ENCODE data around the gene AP3B1.
A peak's percentile ranks its signal among the peaks of the same experiment; 100 is the strongest.

DNA sequence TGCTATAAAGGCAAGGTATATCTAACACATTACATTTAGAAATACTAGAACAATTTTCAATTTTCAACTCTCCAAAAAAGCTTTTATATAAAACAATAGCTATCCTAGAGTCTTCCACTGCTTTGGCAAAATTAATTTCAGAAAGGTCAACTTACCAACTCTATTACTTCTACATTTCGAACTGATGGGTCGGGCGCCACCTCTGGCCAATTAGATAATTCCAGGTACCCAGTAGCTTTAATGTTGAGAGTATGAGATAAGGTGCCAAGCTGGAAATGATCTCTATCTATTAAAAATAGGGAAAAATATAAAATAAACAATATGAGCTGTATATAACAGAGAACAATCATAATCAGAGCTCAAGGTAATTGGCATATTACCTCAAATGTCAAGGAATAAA, 166.6 kb downstream of the AP3B1 start:
- TF ChIP-seq, protein P1, sequence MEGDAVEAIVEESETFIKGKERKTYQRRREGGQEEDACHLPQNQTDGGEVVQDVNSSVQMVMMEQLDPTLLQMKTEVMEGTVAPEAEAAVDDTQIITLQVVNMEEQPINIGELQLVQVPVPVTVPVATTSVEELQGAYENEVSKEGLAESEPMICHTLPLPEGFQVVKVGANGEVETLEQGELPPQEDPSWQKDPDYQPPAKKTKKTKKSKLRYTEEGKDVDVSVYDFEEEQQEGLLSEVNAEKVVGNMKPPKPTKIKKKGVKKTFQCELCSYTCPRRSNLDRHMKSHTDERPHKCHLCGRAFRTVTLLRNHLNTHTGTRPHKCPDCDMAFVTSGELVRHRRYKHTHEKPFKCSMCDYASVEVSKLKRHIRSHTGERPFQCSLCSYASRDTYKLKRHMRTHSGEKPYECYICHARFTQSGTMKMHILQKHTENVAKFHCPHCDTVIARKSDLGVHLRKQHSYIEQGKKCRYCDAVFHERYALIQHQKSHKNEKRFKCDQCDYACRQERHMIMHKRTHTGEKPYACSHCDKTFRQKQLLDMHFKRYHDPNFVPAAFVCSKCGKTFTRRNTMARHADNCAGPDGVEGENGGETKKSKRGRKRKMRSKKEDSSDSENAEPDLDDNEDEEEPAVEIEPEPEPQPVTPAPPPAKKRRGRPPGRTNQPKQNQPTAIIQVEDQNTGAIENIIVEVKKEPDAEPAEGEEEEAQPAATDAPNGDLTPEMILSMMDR (IDR thresholded peaks at IDR 0.05), result peak; percentile 67
- no peak for TF ChIP-seq ZFX (IDR thresholded peaks at IDR 0.05; ENCODE audit: borderline replicate concordance)

All from 22Rv1 (cell line).